Frontal cortex (tissue), 4 donors: ENCODE measurements around the gene IRAK2. TPM values are rescaled to one million over a fixed set of nuclear protein-coding genes. Genes with fewer than 3 reads are reported as not detected.
A peak's percentile ranks its signal among the peaks of the same experiment; 100 is the strongest.
"Not testable (repeated sequence)": the region's sequence is repeated elsewhere in the genome, so short reads cannot be mapped to it uniquely, and the experiment has no call there.

Experiments
- DNase-seq, 2 donors: peaks; one replicate each; pipeline ENCODE4 v3.0.0; 2012; ENCODE audit warnings: low spot score in 2 of 2
- FAIRE-seq: peaks from 2 replicates; lab custom pipeline; 2012; peaks lifted over from hg19 to GRCh38; lab: Jason Lieb, UNC
- total RNA-seq: library from RNA; depleted of rRNA; stranded (reverse); fragments of >200 nt; gene quantifications from one replicate; pipeline ENCODE4 v1.2.3, GENCODE V29; 2014
- donor health status: control.
- donor health status: control.
- donor health status: control.

The IRAK2 gene
- total RNA-seq, 1 donor from 2014 or later = 3.3 TPM

DNA sequence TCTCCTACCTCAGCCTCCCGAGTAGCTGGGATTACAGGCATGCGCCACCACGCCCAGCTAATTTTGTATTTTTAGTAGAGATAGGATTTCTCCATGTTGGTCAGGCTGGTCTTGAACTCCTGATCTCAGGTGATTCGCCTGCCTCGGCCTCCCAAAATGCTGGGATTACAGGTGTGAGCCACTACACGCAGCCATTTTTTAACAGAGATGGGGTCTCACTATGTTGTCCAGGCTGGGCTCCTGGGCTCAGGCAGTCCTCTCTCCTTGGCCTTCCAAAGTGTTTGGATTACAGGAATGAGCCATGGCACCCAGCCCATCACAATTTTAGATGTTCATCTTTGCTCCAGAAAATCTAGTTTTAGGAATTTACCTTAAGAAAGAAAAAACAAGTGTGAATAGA, 6.2 kb upstream of the IRAK2 start:
- DNase-seq, FAIRE-seq: not testable (repeated sequence)

DNA sequence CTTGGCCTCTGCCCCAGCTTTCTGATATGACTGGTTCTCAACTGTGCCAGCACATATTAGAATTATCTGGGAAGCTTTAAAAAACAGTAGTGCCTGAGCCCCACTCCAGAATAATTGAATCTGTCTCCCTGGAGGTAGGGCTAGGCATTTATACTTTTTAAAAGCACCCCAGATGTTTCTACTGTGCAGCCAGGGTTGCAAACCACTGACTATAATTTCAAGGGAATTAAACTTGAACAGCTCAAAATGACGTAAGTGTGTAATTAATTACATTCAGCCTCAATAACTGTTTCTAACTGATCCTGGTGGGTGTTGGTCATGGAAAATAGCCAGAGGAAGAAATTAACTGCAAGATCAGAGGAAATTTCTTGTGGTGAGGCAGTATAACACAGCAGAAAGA, 4.4 kb upstream of the IRAK2 start:
- no peak for FAIRE-seq
- DNase-seq = no peak

DNA sequence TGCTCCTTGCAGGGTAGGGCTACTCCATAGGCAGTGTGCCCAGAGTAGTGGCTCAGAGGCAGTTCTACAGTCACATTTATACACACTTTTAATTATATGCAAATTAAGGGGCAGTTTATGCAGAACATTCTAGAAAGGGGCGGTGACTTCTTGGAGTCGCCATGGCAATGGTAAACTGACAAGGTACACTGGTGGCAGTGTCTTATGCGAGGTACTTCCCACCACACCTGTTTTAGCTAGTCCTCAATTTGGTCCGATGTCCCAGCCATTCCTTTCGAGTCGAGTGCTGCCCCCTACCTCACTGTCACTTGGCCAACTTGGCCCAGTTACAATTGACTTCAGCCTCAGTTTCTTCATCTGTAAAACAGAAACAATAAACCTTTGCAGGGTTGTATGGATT, 3.8 kb upstream of the IRAK2 start:
- no peak for DNase-seq
- FAIRE-seq = no peak

DNA sequence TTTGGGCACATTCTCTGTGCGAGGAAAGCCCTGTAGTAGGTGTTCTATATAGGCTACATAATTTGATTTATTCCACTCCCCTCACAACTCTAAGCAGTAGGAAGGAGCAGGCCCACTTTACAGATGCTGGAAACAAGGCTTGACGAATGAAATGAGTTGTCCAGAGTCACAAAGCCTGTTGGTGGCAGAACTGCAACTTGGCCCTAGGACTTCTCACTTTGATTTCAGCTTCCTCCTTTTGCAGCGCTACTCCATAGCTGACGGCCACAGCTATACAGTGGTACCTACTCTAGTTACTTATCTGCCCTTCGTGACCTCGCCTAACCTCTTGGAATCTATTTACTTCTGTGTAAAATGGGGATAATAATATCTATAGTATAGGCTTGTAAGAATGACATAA, 2.5 kb upstream of the IRAK2 start:
- DNase-seq (no peak), FAIRE-seq (no peak)

DNA sequence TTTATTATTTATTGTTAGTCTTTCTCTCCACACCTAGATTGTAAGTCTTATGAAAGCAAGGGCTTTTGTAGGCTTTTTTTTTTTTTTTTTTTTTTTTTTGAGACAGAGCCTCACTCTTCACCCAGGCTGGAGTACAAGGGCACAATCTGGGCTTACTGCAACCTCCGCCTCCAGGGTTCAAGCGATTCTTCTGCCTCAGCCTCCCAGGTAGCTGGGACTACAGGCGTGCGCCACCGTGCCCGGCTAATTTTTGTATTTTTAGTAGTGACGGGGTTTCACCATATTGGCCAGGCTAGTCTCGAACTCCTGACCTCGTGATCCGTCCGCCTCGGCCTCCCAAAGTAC, 546 bp upstream of the IRAK2 start:
- not testable (repeated sequence) for DNase-seq, FAIRE-seq

DNA sequence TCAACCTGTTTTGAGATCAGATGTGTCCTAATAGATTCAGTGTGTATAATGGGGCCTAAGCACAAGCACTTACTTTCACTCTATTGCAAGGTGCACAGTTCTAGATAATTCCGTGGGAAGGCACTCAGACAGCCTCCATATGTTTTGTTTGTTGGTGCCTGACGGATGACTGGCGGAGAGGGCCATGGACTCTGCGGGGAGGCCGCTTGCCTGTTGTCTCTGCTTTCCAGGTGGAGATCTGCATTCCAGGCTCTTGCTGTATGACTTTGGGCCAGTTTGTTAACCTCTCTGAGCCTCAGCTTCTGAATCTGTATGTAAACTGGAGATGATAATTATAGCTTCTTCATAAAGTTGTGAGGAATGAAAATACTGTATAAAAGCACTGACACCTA, 1.5 kb downstream of the IRAK2 start:
- FAIRE-seq (no peak), DNase-seq (no peak)

DNA sequence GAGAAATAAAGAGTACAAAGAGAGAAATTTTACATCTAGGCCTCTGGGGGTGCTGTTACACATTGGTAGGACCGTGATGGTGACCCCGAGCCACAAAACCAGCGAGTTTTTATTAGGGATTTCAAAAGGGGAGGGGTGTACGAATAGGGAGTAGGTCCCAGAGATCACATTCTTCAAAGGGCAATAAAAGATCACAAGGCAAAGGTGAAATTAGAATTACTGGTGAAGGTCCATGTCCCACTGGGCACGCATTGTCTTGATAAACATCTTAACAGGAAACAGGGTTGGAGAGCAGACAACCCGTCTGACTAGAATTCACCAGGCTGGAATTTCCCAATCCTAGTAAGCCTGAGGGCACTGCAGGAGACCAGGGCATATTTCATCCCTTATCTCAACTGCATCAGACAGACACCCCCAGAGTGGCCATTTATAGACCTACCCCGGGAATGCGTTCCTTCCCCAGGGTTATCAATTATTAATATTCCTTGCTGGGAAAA, 4.3 kb downstream of the IRAK2 start:
- DNase-seq = no peak
- FAIRE-seq = no peak

DNA sequence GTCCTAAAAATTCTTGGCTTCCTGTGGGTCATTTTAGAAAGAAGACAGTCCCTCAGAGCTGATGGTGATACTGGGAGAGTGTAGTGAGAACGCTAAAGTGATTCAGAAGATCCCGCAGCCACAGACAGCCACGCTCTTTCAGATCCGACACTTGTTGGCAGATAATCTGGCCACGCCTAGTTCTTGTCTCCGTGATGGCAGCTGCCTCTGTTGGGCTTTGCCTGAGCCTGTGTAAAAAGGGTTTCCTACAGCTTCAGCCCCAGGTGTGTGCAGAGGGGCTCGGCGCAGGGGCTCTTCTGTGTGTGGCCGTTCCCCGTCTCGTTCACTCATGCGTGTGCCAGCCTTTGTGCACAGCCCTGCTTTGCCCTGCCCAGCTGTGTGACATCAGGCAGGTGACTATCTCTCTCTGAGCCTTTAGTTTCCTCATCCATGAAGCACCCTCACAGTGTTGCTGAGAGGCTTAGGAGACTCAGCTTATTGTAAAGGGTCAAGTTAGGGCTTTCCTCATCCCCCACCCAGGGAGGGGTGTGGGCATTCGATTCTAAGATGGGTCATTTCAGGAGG, 6.3 kb downstream of the IRAK2 start:
- DNase-seq (no peak), FAIRE-seq (no peak)

DNA sequence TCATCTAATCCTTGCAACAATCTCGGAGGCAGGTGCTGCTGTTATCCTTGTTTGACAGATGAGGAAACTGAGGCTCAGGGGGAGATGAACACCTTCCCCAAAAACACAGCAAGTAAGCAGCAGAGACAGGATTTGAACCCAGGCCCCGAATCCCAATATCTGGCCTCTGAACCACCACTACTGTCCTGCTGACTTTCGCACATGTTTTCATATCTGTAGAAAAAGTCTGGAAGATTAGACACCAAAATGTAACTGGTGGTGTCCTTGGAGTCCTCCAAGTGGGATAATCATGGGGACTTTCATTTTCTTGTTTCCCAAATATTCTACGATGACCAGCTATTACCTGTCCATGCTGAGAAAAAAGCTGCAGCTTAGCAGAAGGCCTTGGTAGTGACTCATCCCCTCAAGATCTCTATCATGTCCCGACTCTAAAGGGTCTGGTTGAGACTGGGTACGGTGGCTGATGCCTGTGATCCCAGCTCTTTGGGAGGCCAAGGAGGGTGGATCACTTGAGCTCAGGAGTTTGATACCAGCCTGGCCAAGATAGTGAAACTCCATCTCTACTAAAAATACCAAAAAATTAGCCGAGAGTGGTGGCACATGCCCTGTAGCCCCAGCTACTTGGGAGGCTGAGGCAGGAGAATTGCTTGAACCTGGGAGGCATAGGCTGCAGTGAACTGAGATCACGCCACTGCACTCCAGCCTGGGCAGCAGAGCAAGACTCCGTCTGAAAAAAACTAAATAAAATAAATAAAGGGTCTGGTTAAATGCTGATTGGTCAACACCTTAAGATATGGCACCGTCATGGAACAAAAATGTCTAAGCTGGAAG, 8.6 kb downstream of the IRAK2 start:
- FAIRE-seq (no peak), DNase-seq (no peak)

DNA sequence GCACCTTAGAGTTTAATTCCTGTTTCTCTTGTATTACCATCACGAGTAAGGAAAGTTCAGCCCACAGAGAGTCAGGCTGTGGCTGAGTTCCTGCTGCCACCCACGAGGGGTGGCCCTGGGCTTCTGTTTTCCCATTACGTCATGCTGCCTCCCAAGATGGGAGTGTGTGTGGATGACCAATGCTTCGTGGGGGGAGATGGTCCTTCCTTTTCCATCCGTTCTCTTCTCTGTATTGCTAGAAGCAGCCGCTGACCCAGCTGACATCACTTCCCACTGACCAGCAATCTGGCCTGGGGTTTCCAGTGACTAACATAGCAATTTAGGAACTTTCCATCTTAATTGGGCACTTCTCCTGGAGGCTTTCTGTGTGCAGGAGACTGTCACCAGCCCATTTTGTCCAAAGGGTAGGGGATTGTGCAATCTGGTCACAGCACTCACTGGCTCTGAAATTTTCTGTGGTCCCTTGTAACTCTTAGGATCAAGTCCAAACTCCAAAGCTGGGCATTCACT, 9.3 kb downstream of the IRAK2 start:
- DNase-seq (peak; percentile 36 to 65), FAIRE-seq (no peak)

DNA sequence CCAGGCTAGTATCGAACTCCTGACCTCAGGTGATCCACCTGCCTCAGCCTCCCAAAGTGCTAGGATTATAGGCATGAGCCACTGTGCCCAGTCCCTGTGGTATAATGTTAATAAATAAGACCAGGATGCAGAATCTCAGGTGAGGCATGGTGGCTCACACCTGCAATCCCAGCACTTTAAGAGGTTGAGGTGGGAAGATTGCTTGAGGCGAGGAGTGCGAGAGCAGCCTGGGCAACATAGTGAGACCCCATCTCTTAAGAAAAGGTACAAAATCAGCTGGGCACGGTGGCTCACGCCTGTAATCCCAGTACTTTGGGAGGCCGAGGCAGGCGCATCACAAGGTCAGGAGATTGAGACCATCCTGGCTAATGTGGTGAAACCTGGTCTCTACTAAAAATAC, 10.6 kb downstream of the IRAK2 start:
- FAIRE-seq, DNase-seq: not testable (repeated sequence)

DNA sequence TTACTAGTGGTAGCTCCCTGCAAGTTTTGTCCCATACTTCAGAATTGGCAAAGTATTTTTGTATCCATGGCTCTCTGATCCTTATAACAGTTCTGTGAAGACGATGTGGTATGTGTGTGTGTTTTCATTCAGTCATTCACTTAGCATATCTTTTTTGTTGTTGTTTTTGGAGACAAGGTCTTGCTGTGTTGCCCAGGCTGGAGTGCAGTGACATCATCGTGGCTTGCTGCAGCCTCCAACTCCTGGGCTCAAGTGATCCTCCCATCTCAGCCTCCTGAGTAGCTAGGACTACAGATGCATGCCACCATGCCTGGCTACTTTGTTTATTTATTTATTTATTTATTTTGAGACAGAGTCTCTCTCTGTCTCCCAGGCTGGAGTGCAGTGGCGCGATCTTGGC, 11.4 kb downstream of the IRAK2 start:
- FAIRE-seq, DNase-seq: not testable (repeated sequence)

DNA sequence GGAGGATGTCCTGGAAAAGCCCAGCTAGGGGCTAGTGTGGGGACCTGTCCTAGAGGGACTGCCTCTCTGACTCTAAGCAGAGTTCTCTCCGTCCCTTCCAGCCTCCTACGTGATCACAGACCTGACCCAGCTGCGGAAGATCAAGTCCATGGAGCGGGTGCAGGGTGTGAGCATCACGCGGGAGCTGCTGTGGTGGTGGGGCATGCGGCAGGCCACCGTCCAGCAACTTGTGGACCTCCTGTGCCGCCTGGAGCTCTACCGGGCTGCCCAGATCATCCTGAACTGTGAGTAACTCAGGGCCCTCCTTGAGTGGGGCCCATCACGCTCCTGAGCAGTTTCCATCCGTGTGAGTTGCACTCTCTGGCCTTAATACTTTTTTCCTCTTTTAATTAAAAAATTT, 13.0 kb downstream of the IRAK2 start:
- DNase-seq = no peak
- no peak for FAIRE-seq

DNA sequence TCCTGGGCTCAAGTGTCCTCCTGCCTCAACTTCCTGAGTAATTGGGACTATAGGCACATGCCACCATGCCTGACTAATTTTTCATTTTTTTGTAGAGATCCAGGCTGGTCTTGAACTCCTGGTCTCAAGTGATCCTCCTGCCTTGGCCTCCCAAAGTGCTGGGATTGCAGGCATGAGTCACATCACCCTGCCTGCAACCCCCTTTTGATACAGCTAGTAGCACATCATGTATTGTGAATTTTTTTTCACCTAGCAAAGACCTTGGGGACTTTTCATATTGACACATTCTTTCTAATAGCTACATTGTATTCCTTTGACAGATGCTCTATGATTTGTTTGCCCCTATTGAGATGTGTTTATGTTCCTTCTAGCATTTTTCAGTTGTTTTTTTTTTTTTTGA, 14.2 kb downstream of the IRAK2 start:
- no peak for DNase-seq
- no peak for FAIRE-seq

DNA sequence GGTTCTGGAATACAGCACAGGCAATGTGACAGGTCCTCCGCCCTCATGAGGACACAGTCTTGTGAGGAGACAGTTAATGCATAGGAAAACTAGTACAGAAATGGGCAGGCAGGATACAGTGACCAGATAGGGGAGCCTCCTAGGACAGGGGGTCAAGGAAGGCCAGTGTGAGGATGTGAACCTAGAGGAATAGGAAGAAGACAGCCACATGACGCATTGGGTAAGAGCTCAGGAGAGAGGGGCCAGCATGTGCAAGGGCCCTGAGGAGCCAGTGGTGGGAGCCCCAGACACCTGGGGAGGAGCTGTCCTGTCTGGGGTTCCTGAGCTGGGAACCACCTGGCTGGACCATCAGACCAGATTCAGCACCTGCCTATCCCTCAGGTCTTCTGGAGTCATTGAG, 15.6 kb downstream of the IRAK2 start:
- FAIRE-seq = no peak
- no peak for DNase-seq

DNA sequence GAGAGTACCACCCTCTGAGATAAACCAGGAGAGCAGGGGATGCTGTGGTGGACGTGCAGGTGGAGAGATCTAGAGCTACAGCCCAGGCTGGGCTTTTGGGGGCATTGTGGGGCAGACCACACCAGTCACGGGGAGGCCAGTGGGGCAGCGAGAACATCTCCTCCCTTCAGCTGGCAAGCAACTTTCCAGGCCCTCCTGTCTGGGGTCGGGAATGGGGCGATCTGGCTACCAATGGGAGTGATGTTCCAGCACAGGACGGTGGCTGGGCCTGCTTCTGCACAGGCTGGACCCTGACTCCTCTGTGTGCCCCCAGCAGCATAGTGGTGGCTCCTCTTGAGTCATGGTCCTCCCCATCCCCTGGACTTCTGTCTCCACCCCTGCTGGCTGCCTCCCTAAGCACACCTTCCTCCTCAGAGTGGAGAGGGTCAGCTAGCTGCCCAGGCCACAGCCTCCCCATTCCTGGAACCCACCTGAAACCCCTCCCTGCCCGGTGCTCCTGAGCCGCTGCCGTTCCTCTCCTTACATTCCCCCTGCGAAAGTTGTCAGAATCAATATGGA, 16.1 kb downstream of the IRAK2 start:
- no peak for DNase-seq
- FAIRE-seq = no peak

DNA sequence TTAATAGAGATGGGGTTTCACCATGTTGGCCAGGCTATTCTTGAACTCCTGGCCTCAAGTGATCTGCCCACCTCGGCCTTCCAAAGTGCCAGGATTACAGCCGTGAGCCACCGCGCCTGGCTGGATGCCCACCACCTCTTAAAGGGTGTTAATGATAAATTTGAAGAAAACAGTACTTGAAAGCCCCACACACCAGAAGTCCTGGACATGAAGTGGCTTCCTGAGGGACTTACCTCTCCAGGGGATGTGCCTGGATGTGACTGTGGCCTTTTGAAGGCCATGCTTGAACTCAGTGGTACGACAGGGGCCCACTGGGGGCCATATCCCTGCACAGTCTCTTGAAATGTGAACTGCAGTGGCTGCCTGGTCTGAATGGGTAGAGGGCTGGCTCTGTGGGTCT, 18.2 kb downstream of the IRAK2 start:
- no peak for FAIRE-seq
- DNase-seq = no peak

DNA sequence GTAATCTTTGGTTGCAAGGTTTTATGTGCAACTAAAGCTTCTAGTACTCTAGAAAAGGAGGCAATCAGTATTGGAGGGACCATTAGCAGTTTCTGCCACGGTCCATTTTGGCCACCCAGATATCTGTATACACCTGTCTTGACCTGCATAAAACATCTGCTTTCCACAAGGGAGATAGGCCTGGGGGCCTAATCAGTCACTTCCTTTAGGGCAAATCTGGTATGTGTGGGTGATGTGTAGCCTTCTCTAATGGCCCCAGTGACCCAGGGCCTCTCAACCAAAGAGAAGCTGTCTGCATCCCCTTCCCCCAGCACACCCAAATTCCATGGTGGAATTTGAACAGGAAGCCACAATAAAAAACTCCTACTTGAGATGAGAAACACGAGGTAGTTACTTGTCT, 19.5 kb downstream of the IRAK2 start:
- FAIRE-seq (no peak), DNase-seq (no peak)

DNA sequence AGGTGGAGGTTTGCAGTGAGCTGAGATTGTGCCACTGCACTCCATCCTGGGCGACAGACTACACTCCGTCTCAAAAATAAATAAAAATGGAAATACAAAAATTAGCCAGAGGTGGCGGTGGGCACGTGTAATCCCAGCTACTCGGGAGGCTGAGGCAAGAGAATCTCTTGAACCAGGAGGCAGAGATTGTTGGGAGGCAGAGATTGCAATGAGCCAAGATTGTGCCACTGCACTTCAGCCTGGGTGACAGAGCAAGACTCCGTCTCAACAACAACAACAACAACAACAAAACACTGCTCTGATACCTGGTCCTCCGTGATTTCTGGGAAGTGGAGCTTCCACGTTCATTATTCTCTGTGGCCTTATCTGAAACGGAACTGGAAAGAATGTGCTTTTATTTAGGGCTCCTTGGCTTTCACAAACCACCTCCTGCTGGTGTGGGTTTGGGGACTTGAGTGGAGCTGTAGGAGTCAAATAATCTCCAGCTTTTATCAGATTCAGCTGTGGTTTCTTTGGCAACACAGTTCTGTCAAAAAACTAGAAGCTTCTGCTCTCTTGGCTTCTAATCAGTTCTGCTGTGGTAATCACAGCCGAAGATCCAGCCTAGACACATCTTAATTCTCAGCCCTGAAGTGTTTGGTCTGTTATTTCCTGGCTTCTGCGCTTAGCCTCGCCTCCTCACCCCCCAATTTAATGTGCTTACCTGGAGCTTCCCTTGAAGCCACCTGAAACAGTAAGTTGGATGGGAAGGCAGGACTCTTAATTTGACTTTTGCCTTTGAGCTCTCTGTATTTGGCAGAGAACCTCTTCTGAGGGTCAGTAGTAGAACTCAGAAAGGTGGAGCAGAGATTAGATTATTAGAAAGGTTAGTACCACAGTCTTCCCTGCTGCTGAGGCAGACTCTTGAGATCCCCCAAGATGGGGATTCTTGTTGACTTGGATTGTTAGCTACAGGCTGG, 21.4 kb downstream of the IRAK2 start:
- FAIRE-seq (no peak), DNase-seq (no peak)

DNA sequence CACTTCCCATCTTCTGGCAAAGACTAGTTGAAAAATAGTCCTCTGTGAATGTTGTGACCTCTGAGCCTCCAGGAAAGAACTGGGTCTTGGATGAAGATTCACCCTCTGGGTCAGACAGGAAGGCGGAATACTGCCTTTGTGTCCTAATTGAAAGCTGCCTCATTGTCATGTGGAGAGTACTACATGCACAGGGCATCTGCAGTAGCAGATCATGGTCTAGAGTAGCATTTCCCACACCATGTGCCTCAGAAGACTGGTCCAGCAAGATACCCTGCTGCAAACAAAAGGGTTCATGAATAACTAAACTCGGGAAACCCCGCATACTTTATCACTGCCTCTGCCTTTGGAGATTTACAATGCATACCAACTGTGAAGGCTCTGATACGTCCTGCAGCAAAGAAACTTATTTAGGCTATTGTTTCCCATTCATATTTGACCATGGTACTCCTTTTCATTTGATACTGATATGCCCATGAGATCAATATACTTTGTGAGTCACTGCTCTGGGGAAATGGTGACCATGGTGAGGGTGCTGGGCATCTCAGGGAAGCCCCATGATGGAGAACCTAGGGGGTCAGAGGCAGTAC, 22.7 kb downstream of the IRAK2 start:
- FAIRE-seq (no peak), DNase-seq (no peak)
